GM18867 (cell line): ENCODE data around the gene TCF15.
"Not testable (repeated sequence)": the region's sequence is repeated elsewhere in the genome, so short reads cannot be mapped to it uniquely, and the experiment has no call there.

Experiments used
- ATAC-seq: cut with Tn5 transposase; IDR thresholded peaks from one replicate; pipeline ENCODE4 v1.9.1; 2021; ENCODE audit warnings: mild to moderate bottlenecking, moderate library complexity; ENCODE audit not compliant: unreplicated experiment

The TCF15 gene

GRCh38 chr20:642398-643174 is 32.5 kb upstream of the TCF15 start:
- ATAC-seq: no peak

DNA sequence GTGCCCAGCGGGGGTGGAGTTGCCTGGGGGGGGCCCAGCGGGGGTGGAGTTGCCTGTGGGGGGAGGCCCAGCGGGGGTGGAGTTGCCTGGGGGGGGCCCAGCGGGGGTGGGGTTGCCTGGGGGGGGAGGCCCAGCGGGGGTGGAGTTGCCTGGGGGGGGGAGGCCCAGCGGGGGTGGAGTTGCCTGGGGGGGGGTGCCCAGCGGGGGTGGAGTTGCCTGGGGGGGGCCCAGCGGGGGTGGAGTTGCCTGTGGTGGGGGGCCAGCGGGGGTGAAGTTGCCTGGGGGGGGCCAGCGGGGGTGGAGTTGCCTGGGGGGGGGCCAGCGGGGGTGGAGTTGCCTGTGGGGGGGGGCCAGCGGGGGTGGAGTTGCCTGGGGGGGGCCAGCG is 31.9 kb upstream of the TCF15 start:
- ATAC-seq: not testable (repeated sequence)

DNA sequence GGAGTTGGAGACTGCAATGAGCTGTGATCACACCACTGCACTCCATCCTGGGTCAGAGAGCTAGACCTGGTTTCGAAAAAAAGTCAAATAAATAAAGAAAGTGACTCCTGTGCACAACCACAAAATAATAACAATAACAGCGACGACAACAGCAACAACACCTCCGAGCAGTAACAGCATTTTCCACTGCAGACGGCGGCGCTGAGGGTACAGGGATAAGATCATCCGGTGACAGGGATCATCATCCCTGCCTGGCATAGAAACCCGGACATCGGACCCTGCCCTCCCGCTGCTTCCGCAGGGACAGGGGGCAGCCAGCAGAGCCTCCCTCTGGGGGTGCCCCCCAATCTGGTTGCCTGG is 31.4 kb upstream of the TCF15 start:
- ATAC-seq: no peak

DNA sequence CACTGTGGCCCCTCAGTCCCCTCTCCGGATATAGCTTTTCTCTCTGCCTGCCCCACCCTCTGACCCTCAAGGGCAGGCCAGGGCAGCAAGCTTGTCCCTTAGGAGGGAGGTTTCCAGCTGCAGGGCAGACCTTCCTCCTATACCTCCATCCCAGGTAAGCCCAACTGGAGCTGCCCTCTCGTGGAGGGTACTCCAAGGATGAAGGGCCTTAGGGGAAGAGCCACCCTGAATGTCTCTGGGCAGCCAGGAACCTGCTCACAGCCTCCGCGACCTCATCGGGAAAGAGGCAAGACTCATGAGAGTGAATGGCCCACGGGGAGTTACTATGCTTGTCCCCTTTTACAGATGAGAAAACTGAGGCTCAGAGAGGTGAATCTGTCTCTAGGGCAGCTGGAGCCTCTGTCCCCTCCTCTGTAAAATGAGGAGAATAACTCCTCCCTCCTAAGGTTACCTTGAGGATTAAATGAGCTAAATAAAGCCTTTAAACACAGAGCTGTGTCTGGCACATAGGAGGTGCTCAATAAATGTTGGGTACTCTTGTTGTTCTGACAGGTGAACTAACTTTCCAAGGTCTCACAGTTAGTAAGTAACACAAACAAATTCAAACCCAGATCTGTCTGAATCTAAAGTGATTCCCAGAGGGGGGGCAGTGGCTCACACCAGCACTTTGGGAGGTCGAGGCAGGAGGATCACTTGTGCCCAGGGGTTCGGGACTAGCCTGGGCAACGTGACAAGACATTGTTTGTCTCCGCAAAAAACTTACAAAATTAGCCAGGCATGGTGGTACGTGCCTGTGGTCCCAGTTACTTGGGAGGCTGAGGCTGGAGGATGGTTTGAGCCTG is 30.8 kb upstream of the TCF15 start:
- no peak for ATAC-seq

- ATAC-seq: no peak
Measured at GRCh38 chr20:638579-638978, 28.5 kb upstream of the TCF15 start.

- ATAC-seq: no peak
Measured at GRCh38 chr20:637559-637958, 27.4 kb upstream of the TCF15 start.

DNA sequence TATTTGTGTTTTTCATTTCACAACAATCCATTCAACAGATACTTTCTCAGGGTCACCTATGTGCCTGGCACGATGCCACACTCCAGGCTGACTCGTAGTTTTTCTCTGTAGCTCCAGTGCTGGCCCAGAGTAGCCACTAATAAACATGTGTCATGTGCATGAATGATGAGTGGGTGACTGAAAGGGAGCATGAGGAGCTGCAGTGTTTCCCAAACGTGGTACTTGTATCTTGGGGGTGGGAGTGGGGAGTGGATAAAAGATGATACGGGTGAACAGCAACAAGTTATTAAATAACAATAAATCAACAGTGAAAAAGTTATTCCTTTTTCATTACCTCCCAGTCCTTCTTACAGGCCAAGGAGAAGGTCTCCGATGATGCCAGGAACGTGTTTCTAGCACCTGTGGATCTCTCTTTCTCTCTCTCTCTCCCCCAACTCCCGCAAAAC is 25.8 kb upstream of the TCF15 start:
- ATAC-seq: no peak

DNA sequence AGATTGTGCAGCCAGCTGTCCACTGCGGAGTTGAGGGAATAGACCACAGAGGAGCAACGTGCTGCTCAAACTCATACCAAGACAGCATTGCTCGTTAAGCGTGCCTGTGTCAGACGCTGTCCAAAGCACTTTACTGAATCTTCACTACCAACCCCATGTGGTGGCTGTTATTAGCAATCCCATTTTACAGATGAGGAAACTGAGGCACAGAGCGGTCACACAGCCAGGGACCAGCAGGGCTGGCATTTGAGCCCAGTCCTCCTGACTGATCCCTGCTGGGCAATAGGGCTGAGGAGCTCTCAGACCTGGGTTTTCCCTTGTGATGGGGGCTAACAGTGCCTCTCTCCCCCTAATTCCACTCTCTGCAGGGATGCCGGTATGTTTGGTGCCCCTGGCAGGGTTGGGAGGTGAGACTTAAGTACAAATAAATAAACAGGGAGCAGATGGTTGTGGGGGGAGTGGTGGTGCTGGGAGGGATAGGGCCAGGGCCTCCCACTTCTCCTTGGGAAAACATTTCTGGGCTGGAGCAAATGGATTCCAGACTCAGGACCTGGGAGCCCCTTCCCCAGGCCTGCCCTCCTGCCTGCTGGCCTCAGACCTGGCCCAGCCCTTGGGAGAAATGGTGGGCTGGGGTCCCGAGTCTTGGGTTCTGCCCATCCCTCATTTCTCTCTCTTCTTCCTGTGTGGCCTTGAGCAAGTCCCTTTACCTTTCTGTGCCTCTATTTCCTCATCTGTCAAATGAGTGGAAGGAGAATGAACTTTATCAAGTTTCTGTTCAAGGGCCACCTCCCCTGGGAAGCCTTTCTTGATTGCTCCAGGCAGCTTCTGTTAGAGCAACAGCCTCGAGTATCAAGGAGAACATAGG is 25.2 kb upstream of the TCF15 start:
- ATAC-seq: no peak

DNA sequence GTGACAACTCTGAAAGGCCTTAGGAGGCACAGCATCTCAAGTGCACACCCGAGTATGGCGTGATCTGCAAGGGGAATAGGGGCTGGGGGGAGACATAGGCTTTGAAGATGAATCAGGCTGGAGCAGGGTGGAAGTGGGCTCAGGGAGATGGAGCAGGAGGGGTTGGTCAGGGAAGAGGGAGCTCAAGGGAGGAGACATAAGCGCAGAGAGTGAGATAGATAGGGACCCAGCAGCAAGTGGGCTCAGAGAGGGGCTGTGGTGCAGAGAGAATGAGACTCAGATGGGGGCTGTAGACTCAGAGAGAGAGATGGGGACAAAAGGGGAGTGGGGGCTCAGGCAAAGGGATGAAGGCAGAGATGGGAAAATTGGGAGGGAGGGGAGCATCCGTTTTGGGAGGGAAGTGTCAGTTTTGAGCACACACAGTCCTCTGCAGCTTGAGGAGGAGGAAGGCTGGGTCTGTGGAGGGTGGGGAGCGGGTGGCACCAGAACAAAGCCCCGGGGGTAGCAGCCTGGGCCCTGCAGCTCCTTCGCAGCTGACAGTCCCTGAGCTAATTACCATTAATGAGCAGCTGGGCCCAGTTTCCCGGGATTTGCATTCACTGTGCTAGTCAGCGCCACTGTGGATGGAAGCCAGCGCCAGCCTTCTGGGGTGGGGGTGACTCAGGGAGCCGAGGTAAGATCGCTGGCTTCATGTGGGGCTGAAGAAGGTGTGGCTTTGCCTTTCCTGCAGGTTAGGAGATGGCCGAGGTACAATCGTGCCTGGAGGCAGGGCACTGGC is 24.2 kb upstream of the TCF15 start:
- no peak for ATAC-seq

DNA sequence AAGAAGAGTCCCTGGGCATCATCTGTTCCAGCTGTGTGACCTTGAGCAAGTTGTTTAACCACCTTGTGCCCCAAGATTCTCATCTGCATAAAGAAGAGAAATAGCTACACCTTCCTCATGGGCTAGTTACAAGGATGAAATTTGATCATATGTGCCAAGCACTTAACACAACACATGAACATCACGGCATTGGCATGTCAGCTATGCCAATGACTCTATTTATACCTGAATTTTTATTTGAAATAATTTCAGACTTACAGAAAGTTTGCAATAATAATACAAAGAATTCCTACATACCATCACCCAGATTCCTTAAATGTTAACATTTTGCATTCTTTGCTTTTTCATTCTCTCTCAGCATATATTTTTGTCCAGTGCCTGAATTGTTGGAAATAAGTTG is 21.0 kb upstream of the TCF15 start:
- ATAC-seq: no peak

GRCh38 chr20:626579-626978 is 16.5 kb upstream of the TCF15 start:
- no peak for ATAC-seq

GRCh38 chr20:625360-625932 is 15.3 kb upstream of the TCF15 start:
- no peak for ATAC-seq

GRCh38 chr20:623704-624103 is 13.6 kb upstream of the TCF15 start:
- no peak for ATAC-seq

DNA sequence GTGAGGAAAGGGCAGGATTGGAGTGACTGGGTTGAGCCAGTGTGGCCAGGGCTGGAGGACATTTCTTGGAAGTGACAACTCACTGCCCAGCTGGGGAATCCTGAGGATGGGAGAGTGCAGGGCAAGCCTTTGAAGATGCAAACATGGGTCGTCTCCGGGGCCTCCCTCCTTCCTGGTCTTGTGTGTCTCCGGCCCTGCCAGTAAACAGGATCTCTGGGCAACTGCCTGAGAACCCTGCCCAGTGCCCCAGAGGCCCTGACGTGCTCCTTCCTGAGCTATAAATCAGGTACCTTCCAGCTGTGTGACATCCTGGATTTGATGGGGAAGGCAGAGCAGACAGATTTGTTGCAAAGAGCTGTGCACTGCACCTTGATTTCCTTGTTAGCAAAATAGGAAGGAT is 12.9 kb upstream of the TCF15 start:
- no peak for ATAC-seq

DNA sequence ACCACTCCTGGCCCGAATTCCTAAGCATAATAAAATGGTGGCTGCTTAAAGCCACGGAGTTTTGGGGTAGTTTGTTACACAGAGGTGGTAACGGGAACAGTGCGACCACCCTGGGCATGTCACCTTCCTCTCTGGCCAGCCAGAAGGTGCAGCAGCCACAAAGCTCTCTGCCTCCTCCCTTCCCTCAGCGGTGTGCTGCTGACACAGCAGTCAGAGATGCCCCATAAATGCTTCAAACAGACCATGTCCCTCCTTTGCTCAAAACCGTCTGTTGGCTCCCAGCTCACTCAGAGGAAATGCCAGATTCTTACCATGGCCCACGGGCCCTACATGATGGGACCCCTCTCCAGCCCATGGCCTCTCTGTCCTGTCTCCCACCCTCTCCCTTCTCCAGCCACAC is 12.1 kb upstream of the TCF15 start:
- no peak for ATAC-seq

DNA sequence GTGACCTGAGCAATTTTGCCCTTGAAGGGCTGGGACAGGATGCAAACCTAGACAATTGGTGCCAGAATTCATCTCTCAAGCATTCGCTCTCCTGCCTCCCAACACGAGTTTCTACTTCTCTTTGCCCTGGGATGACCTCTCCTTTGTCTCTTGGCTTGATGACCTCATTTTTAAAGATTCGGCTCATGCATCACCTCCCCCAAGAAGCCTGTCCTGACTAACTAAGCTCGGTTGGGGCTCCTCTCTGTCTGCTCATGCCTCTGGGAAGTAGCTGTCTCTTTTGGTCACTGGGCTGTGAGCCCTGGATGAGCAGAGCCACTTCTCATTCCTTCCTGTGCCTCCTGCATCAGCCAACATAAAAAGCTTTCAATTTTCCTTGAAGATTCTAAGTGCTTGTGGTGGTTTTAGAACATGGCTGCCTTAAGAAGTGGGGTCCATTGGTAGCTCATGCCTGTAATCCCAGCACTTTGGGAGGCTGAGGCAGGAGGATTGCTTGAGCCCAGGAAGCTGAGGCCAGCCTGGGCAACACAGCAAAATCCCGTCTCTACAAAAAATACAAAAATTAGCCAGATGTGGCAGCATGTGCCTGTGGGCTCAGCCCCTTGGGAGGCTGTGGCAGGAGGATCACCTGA is 11.1 kb upstream of the TCF15 start:
- no peak for ATAC-seq

- ATAC-seq: no peak
Measured at GRCh38 chr20:620246-620645, 10.1 kb upstream of the TCF15 start.

DNA sequence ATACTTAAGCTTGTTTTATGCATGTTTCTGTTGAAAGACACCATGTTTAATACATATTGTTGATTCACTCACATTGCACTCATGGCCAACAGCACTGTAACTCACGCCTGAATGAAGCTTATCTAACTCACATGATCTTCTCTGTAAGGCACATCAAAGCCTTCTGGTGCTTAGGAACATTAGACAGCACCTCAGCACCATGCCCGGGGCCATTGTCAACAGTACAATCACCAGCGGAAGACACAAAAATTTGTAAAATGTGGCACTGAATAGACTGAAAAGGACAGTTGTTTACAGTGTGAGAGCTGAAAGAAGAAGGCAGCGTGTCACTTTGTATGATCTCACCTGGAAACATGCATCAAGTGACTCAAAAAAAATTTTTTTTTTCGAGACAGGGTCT is 8.9 kb upstream of the TCF15 start:
- no peak for ATAC-seq

GRCh38 chr20:617934-618690 is 8.0 kb upstream of the TCF15 start:
- no peak for ATAC-seq
